Neuronal stem cell (in vitro differentiated cells): ENCODE measurements around the gene STIL. TPM values are rescaled to one million over a fixed set of nuclear protein-coding genes. Genes with fewer than 3 reads are reported as not detected.

Source experiments
- DNase-seq: peaks from one replicate; pipeline ENCODE4 v3.0.0-alpha.2; 2013; ENCODE audit warnings: low spot score
- H2AFZ ChIP-seq: one replicate; pipeline ENCODE4 v1.6.1; 2013; ENCODE audit warnings: mild to moderate bottlenecking, low read length, inconsistent platforms
- H2AK5ac ChIP-seq: 2 replicates; pipeline ENCODE4 v1.6.1; 2013; ENCODE audit warnings: low read depth, mild to moderate bottlenecking, inconsistent platforms, low read length, moderate library complexity, mixed read lengths
- H2BK120ac ChIP-seq: 2 replicates; pipeline ENCODE4 v1.6.1; 2013; ENCODE audit warnings: low read depth, mild to moderate bottlenecking, inconsistent platforms, low read length, moderate library complexity, mixed read lengths
- H2BK12ac ChIP-seq: one replicate; pipeline ENCODE4 v1.6.1; 2013; ENCODE audit warnings: low read length, inconsistent platforms
- H2BK15ac ChIP-seq: 2 replicates; pipeline ENCODE4 v1.6.1; 2013; ENCODE audit warnings: mild to moderate bottlenecking, low read length, inconsistent platforms, mixed read lengths
- H2BK5ac ChIP-seq: one replicate; pipeline ENCODE4 v1.6.1; 2013; ENCODE audit warnings: inconsistent platforms, mild to moderate bottlenecking, low read length, moderate library complexity
- H3K14ac ChIP-seq: one replicate; pipeline ENCODE4 v1.6.1; 2013; ENCODE audit warnings: low read length, inconsistent platforms
- H3K18ac ChIP-seq: 2 replicates; pipeline ENCODE4 v1.6.1; 2013; ENCODE audit warnings: low read length, inconsistent platforms
- H3K23ac ChIP-seq: 2 replicates; pipeline ENCODE4 v1.6.1; 2013; ENCODE audit warnings: low read depth, mild to moderate bottlenecking, mixed read lengths, low read length, inconsistent platforms; ENCODE audit not compliant: poor library complexity
- H3K27ac ChIP-seq: replicated peaks from 3 replicates; pipeline ENCODE4 v1.5.1; 2013; ENCODE audit warnings: low read length, inconsistent platforms
- H3K27me3 ChIP-seq, 3 experiments: 2 replicates each; pipeline ENCODE4 v1.6.1; 2013; ENCODE audit warnings: low read length in 3 of 3, mild to moderate bottlenecking in 2 of 3, inconsistent platforms in 1 of 3, low read depth in 1 of 3, mixed read lengths in 1 of 3, moderate library complexity in 1 of 3; ENCODE audit not compliant: control insufficient read depth in 3 of 3, insufficient read depth in 3 of 3
- H3K36me3 ChIP-seq, 2 donors: replicated peaks in 1 of 2; 2 replicates each; pipeline ENCODE4 v1.6.1; 2013; ENCODE audit warnings: low read length in 2 of 2; ENCODE audit not compliant: control insufficient read depth in 2 of 2, insufficient read depth in 2 of 2
- H3K4ac ChIP-seq: 2 replicates; pipeline ENCODE4 v1.6.1; 2013; ENCODE audit warnings: inconsistent platforms, mild to moderate bottlenecking, low read length, moderate library complexity
- H3K4me1 ChIP-seq, 2 donors: 1 replicate in 1 of 2; 2 replicates in 1 of 2; pipeline ENCODE4 v1.6.1; 2013; ENCODE audit warnings: low read length in 2 of 2, low read depth in 1 of 2; ENCODE audit not compliant: control insufficient read depth in 2 of 2, insufficient read depth in 1 of 2
- H3K4me2 ChIP-seq: one replicate; pipeline ENCODE4 v1.6.1; 2013; ENCODE audit warnings: mild to moderate bottlenecking, low read length, inconsistent platforms; ENCODE audit not compliant: insufficient read depth, poor library complexity, severe bottlenecking
- H3K4me3 ChIP-seq, 2 donors: 2 replicates each; pipeline ENCODE4 v1.5.1; 2013; ENCODE audit warnings: low read length in 2 of 2, mild to moderate bottlenecking in 2 of 2, inconsistent platforms in 1 of 2, moderate library complexity in 1 of 2
- H3K79me1 ChIP-seq: one replicate; pipeline ENCODE4 v1.6.1; 2013; ENCODE audit warnings: low read depth, mild to moderate bottlenecking, inconsistent platforms, low read length, moderate library complexity
- H3K9ac ChIP-seq: one replicate; pipeline ENCODE4 v1.6.1; 2013; ENCODE audit warnings: mild to moderate bottlenecking, low read depth, low read length, inconsistent platforms; ENCODE audit not compliant: poor library complexity
- H3K9me3 ChIP-seq, 2 donors: replicated peaks in 1 of 2; 2 replicates each; pipeline versions ENCODE3 to v1.6.1; 2013; ENCODE audit warnings: low read length in 2 of 2, mild to moderate bottlenecking in 2 of 2, inconsistent platforms in 1 of 2, low read depth in 1 of 2, mixed read lengths in 1 of 2, moderate library complexity in 1 of 2; ENCODE audit not compliant: control insufficient read depth in 2 of 2, insufficient read depth in 1 of 2
- H4K8ac ChIP-seq: one replicate; pipeline ENCODE4 v1.6.1; 2013; ENCODE audit warnings: low read depth, mild to moderate bottlenecking, inconsistent platforms, low read length, moderate library complexity
- H4K91ac ChIP-seq: one replicate; pipeline ENCODE4 v1.6.1; 2013; ENCODE audit warnings: low read length, low read depth, mild to moderate bottlenecking, inconsistent platforms; ENCODE audit not compliant: poor library complexity
- WGBS, 2 donors: extraction: QIAGEN DNeasy Blood & Tissue Kit; methylation state at CpG; one replicate each; pipeline ENCODE4 v1.1.7; 2013; ENCODE audit warnings: missing lambda C conversion rate in 2 of 2, mixed read lengths in 1 of 2; ENCODE audit not compliant: insufficient read length in 2 of 2, insufficient replicate concordance in 1 of 2; ENCODE audit errors: extremely low coverage in 2 of 2; 5-methylcytosine and 5-hydroxymethylcytosine counted together
- polyA plus RNA-seq, 2 experiments: library from polyadenylated mRNA; stranded (reverse); fragments of 200-250 nt; gene quantifications; one replicate each; pipeline ENCODE4 v1.2.3, GENCODE V29; 2013

The STIL gene
- 16.6 TPM for polyA plus RNA-seq (2013, experiment 1 of 2)
- polyA plus RNA-seq (2013, experiment 2 of 2), result 16.8 TPM

DNA sequence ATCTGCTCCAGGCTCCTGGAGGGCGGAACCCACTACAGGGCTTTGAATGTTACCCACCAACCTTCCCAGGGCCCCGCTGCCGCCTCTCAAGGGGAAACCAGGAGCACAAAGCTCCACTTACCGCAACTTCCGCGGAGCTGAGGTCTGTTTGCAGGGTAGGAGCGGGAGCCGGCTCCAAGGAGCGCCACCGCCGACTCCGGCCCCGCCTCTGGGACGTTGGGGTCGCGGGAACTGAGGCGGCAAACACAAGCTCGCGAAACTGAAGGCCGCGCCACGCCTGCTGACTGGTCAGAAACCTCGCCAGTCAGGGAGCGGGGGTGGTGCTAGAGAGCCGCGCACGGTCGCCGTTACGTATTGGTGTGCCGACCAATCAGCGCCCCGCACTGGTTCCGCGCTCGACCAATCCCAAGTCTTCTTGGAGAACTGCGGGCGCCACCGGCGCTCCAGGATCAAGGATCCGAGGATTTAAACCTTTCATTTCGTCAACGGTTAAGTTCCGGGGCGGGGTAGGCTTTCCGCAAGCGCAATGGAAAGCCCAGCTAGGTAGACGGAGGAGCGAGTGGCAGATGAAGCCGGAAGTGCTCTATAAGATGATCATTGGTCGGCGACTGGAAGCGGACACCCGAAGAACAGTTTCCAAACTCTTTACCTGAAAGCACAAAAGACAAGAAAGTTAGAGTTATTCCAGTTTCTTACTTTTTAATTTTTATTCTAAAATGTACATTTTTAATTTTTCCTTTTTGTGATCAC, at the start of gene STIL:
Gene STIL (minus strand): TSS at position 233 of the 750 bp plus-strand sequence. CDS start 3,828 bp downstream, outside the sequence.
- Histone ChIP-seq H3K23ac (peak within 1 kb of the TSS; percentile 12), H2BK15ac (no peak within 1 kb of the TSS), H3K18ac (peak within 1 kb of the TSS; percentile 31), H2AFZ (peak within 1 kb of the TSS; percentile 90), H4K91ac (no peak within 1 kb of the TSS), H2BK120ac (no peak within 1 kb of the TSS), H4K8ac (no peak within 1 kb of the TSS), H3K36me3 (peaks cover 3 to 29% of the 10 kb centered on the region in 2 donors), H2BK5ac (no peak within 1 kb of the TSS), H3K14ac (no peak within 1 kb of the TSS), H3K79me1 (no peaks in the 10 kb centered on the region), H3K9ac (no peak within 1 kb of the TSS), H3K27ac (peak within 1 kb of the TSS; percentile 81), H3K4me3 (peak within 1 kb of the TSS; percentile 69 to 98), H2BK12ac (no peak within 1 kb of the TSS), H3K4ac (no peak within 1 kb of the TSS), H3K4me1 (peaks cover 0 to 3% of the 10 kb centered on the region in 2 donors), H3K4me2 (peak within 1 kb of the TSS; percentile 55), H3K27me3 (no peaks in the 10 kb centered on the region), H2AK5ac (no peak within 1 kb of the TSS), H3K9me3 (no peaks in the 10 kb centered on the region)
- WGBS, 2 donors, result no CpG with 5 or more reads among the region's 54 CpGs
- DNase-seq, result peak; percentile 98

DNA sequence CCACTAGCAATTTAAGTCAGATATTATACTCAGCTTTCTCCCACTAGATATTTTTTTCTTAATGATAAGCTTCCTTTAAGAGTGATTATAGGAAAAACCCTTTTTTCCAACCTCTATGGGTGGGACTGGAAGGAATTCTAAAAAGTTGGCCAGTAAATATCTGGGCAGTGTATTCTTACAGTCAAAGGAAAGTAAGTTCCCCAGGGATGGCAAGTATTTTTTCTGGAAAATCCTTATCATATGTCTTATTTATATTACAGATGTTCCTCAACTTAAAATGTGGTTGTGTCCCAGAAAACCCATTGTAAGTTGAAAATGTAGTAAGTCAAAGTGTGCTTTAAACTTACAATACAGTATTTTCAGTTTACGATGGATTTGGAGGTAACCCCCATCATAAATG, 48.9 kb upstream of the STIL start:
- Histone ChIP-seq H3K9me3 (no peaks in the 10 kb centered on the region), H2AFZ (no peak overlapping the region), H3K79me1 (no peaks in the 10 kb centered on the region), H4K8ac (no peak overlapping the region), H2BK5ac (no peak overlapping the region), H3K4me2 (no peak overlapping the region), H2BK15ac (no peak overlapping the region), H3K23ac (no peak overlapping the region), H3K27ac (no peak overlapping the region), H3K4ac (no peak overlapping the region), H3K14ac (no peak overlapping the region), H3K4me3 (no peak overlapping the region), H2BK120ac (no peak overlapping the region), H3K36me3 (peaks cover 0 to 4% of the 10 kb centered on the region in 2 donors), H2AK5ac (no peak overlapping the region), H2BK12ac (no peak overlapping the region), H4K91ac (no peak overlapping the region), H3K9ac (no peak overlapping the region), H3K27me3 (no peaks in the 10 kb centered on the region), H3K18ac (no peak overlapping the region), H3K4me1 (no peaks in the 10 kb centered on the region)
- no peak for DNase-seq
- WGBS, 2 donors, result no CpG with 5 or more reads among the region's 1 CpG

DNA sequence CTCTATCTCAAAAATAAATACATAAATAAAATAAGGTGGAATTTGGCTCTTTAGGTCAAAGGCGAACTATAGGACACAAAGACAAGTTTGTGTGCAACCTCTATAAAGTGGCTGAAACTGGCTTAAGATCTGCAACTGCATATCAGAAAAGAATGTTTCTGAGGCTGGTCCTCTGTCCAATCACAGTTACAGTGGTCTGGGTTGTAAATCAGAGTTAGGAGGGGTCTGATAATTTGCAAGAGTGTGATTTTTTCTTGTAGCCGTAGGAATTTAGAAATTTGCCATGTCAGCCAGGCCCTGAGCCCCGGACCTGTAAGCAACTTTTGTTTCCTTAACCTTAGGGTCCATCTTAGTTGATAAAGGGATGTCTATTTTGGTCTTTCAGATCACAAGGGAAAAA, 47.4 kb upstream of the STIL start:
- no peak overlapping the region for H2BK15ac ChIP-seq
- H3K9ac ChIP-seq, result no peak overlapping the region
- DNase-seq, result no peak
- no peak overlapping the region for H2BK12ac ChIP-seq
- H3K9me3 ChIP-seq, result no peaks in the 10 kb centered on the region
- no peak overlapping the region for H2AK5ac ChIP-seq
- no peak overlapping the region for H2BK120ac ChIP-seq
- no peak overlapping the region for H3K4ac ChIP-seq
- no peak overlapping the region for H3K27ac ChIP-seq
- H3K4me2 ChIP-seq, result no peak overlapping the region
- H3K27me3 ChIP-seq, result no peaks in the 10 kb centered on the region
- H4K91ac ChIP-seq, result no peak overlapping the region
- no peak overlapping the region for H4K8ac ChIP-seq
- no peak overlapping the region for H3K18ac ChIP-seq
- H3K79me1 ChIP-seq, result no peaks in the 10 kb centered on the region
- H3K4me3 ChIP-seq, result no peak overlapping the region
- H2BK5ac ChIP-seq, result no peak overlapping the region
- peaks cover 0 to 4% of the 10 kb centered on the region in 2 donors for H3K36me3 ChIP-seq
- H3K23ac ChIP-seq, result no peak overlapping the region
- no peaks in the 10 kb centered on the region for H3K4me1 ChIP-seq
- H2AFZ ChIP-seq, result no peak overlapping the region
- WGBS, 2 donors, result no CpG with 5 or more reads among the region's 3 CpGs
- no peak overlapping the region for H3K14ac ChIP-seq

DNA sequence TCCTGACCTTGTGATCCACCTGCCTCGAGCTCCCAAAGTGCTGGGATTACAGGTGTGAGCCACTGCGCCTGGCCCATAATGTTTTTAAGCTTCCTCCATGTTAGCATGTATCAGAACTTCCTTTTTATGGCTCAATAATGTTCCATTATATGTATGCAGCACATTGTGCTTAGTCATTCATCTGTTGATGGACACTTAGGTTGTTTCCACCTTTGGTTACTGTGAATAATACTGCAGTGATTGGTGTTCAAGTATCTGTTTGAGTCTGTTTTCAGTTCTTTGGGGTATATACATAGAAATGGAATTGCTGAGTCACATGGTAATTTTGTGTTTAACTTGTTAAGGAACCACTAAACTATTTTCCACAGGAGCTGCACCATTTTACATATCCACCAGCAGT, 37.4 kb upstream of the STIL start:
- Histone ChIP-seq H4K8ac (no peak overlapping the region), H3K4me3 (no peak overlapping the region), H2AK5ac (no peak overlapping the region), H3K14ac (no peak overlapping the region), H3K9ac (no peak overlapping the region), H3K4me2 (no peak overlapping the region), H3K27ac (no peak overlapping the region), H3K18ac (no peak overlapping the region), H3K36me3 (peaks cover 0 to 25% of the 10 kb centered on the region in 2 donors), H2AFZ (no peak overlapping the region), H4K91ac (no peak overlapping the region), H3K4me1 (no peaks in the 10 kb centered on the region), H3K27me3 (no peaks in the 10 kb centered on the region), H2BK15ac (no peak overlapping the region), H2BK5ac (no peak overlapping the region), H3K9me3 (no peaks in the 10 kb centered on the region), H3K79me1 (peaks cover 2% of the 10 kb centered on the region), H3K23ac (no peak overlapping the region), H3K4ac (no peak overlapping the region), H2BK12ac (no peak overlapping the region), H2BK120ac (no peak overlapping the region)
- DNase-seq, result no peak
- WGBS, 2 donors, result no CpG with 5 or more reads among the region's 2 CpGs
